Mesenchymal stem cell (in vitro differentiated cells and primary cell): ENCODE results near the gene DOCK11.
A peak's percentile ranks its signal among the peaks of the same experiment; 100 is the strongest.

Experiments used
- DNase-seq: peaks from one replicate; pipeline ENCODE4 v3.0.0-alpha.2; 2013
- H2AFZ ChIP-seq: one replicate; pipeline ENCODE4 v1.6.1; 2013; ENCODE audit warnings: low read depth, mild to moderate bottlenecking, control low read depth, inconsistent platforms, low read length, moderate library complexity
- H2AK5ac ChIP-seq: 2 replicates; pipeline ENCODE4 v1.6.1; 2013; ENCODE audit warnings: low read length, moderate library complexity, mild to moderate bottlenecking, inconsistent platforms; ENCODE audit not compliant: severe bottlenecking
- H2BK120ac ChIP-seq: one replicate; pipeline ENCODE4 v1.6.1; 2013; ENCODE audit warnings: low read depth, mild to moderate bottlenecking, inconsistent platforms, low read length, moderate library complexity
- H2BK12ac ChIP-seq, 2 experiments: one replicate each; pipeline ENCODE4 v1.6.1; 2013; ENCODE audit warnings: inconsistent platforms in 2 of 2, low read length in 2 of 2, mild to moderate bottlenecking in 2 of 2, moderate library complexity in 2 of 2, control low read depth in 1 of 2
- H2BK15ac ChIP-seq: one replicate; pipeline ENCODE4 v1.6.1; 2013; ENCODE audit warnings: mild to moderate bottlenecking, low read depth, inconsistent platforms; ENCODE audit not compliant: poor library complexity, severe bottlenecking
- H2BK5ac ChIP-seq: 2 replicates; pipeline ENCODE4 v1.6.1; 2013; ENCODE audit warnings: low read depth, mild to moderate bottlenecking, low read length, control low read depth, inconsistent platforms; ENCODE audit not compliant: poor library complexity, severe bottlenecking
- H3K14ac ChIP-seq, 2 experiments: one replicate each; pipeline ENCODE4 v1.6.1; 2013; ENCODE audit warnings: inconsistent platforms in 2 of 2, low read length in 2 of 2, control low read depth in 1 of 2, mild to moderate bottlenecking in 1 of 2, moderate library complexity in 1 of 2
- H3K18ac ChIP-seq, 2 experiments: one replicate each; pipeline ENCODE4 v1.6.1; 2013; ENCODE audit warnings: inconsistent platforms in 2 of 2, low read length in 2 of 2, control low read depth in 1 of 2, low read depth in 1 of 2, mild to moderate bottlenecking in 1 of 2
- H3K23ac ChIP-seq, 2 experiments: one replicate each; pipeline ENCODE4 v1.6.1; 2013; ENCODE audit warnings: inconsistent platforms in 2 of 2, low read length in 2 of 2, mild to moderate bottlenecking in 2 of 2, moderate library complexity in 2 of 2, control low read depth in 1 of 2
- H3K27ac ChIP-seq: 2 replicates; pipeline ENCODE4 v1.5.1; 2013; ENCODE audit warnings: mild to moderate bottlenecking, moderate library complexity, low read length, control low read depth, inconsistent platforms; ENCODE audit not compliant: poor library complexity, severe bottlenecking
- H3K27me3 ChIP-seq, 2 experiments: 2 replicates each; pipeline versions ENCODE4 v1.6.1 to v1.7.0; 2013; ENCODE audit warnings: low read length in 2 of 2, mild to moderate bottlenecking in 2 of 2, moderate library complexity in 2 of 2, control low read depth in 1 of 2, inconsistent platforms in 1 of 2; ENCODE audit not compliant: control insufficient read depth in 1 of 2, insufficient read depth in 1 of 2
- H3K36me3 ChIP-seq, 2 experiments: 2 replicates each; pipeline versions ENCODE4 v1.6.1 to v1.7.0; 2013; ENCODE audit warnings: low read length in 2 of 2, control low read depth in 1 of 2, inconsistent platforms in 1 of 2, low read depth in 1 of 2, mild to moderate bottlenecking in 1 of 2; ENCODE audit not compliant: insufficient read depth in 2 of 2, control insufficient read depth in 1 of 2
- H3K4ac ChIP-seq, 2 experiments: one replicate each; pipeline ENCODE4 v1.6.1; 2013; ENCODE audit warnings: inconsistent platforms in 2 of 2, low read length in 2 of 2, mild to moderate bottlenecking in 2 of 2, moderate library complexity in 2 of 2, control low read depth in 1 of 2, low read depth in 1 of 2
- H3K4me1 ChIP-seq: 2 replicates; pipeline ENCODE4 v1.6.1; 2013; ENCODE audit warnings: low read depth, low read length, control low read depth; ENCODE audit not compliant: control insufficient read depth, insufficient read depth
- H3K4me2 ChIP-seq: 2 replicates; pipeline ENCODE4 v1.6.1; 2013; ENCODE audit warnings: low read length, mild to moderate bottlenecking, inconsistent platforms; ENCODE audit not compliant: poor library complexity, severe bottlenecking
- H3K4me3 ChIP-seq, 2 experiments: 2 replicates each; pipeline versions ENCODE4 v1.5.1 to v1.7.0; 2013; ENCODE audit warnings: low read length in 2 of 2, mild to moderate bottlenecking in 2 of 2, control low read depth in 1 of 2, low read depth in 1 of 2; ENCODE audit not compliant: insufficient read depth in 1 of 2
- H3K79me1 ChIP-seq: replicated peaks from 2 replicates; pipeline ENCODE4 v1.6.1; 2013; ENCODE audit warnings: mild to moderate bottlenecking, control low read depth, low read length, inconsistent platforms; ENCODE audit not compliant: poor library complexity, severe bottlenecking
- H3K9ac ChIP-seq: 2 replicates; pipeline ENCODE4 v1.7.0; 2013; ENCODE audit warnings: mild to moderate bottlenecking, low read length, moderate library complexity
- H3K9me3 ChIP-seq: 2 replicates; pipeline ENCODE4 v1.7.0; 2013; ENCODE audit warnings: mild to moderate bottlenecking, low read length; ENCODE audit not compliant: control insufficient read depth
- H4K8ac ChIP-seq: one replicate; pipeline ENCODE4 v1.6.1; 2013; ENCODE audit warnings: inconsistent platforms, mild to moderate bottlenecking, low read length, moderate library complexity
- H4K91ac ChIP-seq: one replicate; pipeline ENCODE4 v1.6.1; 2013; ENCODE audit warnings: mild to moderate bottlenecking, low read length, inconsistent platforms
- WGBS: methylation state at CpG from one replicate; pipeline ENCODE4 v1.1.7; 2013; ENCODE audit warnings: mixed read lengths; 5-methylcytosine and 5-hydroxymethylcytosine counted together

The DOCK11 gene

DNA sequence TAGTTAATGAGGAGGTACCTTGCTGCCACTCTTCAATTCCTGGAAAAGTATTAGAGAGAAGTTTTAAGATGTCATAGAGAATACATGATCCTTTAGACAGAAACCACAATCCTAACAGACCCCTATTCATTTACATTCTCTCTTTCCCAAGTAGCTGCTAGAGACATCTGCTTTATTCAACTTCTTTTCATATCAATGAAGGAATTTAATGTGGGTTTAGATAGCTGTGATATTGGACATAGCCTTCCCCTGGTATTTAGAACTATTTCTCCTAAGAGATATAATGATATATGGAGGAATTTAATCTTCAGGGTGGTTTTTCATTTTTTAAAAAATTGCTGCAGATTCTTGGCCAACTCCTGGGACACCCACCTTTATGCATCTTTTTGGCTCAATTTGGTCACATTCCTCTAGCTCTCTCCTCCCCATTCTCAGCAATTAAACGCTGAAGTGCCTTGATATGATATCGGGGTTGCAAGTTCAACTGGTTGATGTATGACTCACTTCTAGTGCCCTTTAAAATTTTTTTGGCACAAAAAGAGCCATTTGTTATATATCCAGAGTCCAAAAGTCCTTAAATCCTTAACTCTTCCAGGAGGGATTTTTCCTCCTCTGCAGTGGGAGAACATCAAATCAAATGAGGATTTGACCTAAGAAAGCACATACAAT is 57.6 kb downstream of the DOCK11 start:
- Histone ChIP-seq H3K14ac (no peak overlapping the region), H3K36me3 (peaks cover 0 to 7% of the 10 kb centered on the region in 2 experiments), H2BK120ac (no peak overlapping the region), H2BK15ac (no peak overlapping the region), H2AK5ac (no peak overlapping the region), H4K8ac (no peak overlapping the region), H3K27ac (no peak overlapping the region), H3K4me2 (no peak overlapping the region), H4K91ac (no peak overlapping the region), H3K27me3 (no peaks in the 10 kb centered on the region), H3K18ac (no peak overlapping the region), H3K4me1 (no peaks in the 10 kb centered on the region), H3K9ac (peak overlapping the region; percentile 37), H2BK5ac (no peak overlapping the region), H3K23ac (no peak overlapping the region), H3K79me1 (no peaks in the 10 kb centered on the region), H3K9me3 (no peaks in the 10 kb centered on the region), H2AFZ (no peak overlapping the region), H3K4me3 (no peak overlapping the region), H3K4ac (no peak overlapping the region), H2BK12ac (no peak overlapping the region)
- no CpG with 5 or more reads among the region's 2 CpGs for WGBS
- no peak for DNase-seq

DNA sequence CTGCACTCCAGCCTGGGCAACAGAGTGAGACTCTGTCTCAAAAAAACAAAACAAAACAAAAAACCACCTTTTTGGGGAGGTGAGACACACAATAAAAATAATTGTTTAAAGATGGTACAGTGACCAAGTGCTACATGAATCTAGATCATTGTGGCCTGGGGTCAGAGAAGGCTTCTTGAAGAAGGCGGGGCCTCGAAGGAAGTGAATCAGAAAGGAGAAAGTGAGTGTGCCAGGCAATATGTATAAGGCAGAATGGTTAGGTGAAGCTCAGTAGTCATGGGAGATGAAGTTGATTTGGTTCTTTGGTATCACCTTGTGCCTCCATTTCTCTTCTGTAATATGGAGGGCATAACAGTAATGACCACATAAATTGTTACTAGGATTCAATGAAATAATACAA is 58.9 kb downstream of the DOCK11 start:
- no peak overlapping the region for H3K23ac ChIP-seq
- H2BK15ac ChIP-seq = no peak overlapping the region
- no peak overlapping the region for H4K91ac ChIP-seq
- H2AK5ac ChIP-seq = no peak overlapping the region
- H3K4me2 ChIP-seq = no peak overlapping the region
- WGBS = 97% methylated on average over 2 of the region's 2 CpGs
- H2AFZ ChIP-seq = no peak overlapping the region
- no peak overlapping the region for H2BK5ac ChIP-seq
- H3K18ac ChIP-seq = no peak overlapping the region
- H3K4me1 ChIP-seq = no peaks in the 10 kb centered on the region
- H4K8ac ChIP-seq = no peak overlapping the region
- H2BK120ac ChIP-seq = no peak overlapping the region
- H3K14ac ChIP-seq = no peak overlapping the region
- no peak overlapping the region for H3K4me3 ChIP-seq
- H3K4ac ChIP-seq = no peak overlapping the region
- no peaks in the 10 kb centered on the region for H3K9me3 ChIP-seq
- no peaks in the 10 kb centered on the region for H3K27me3 ChIP-seq
- peaks cover 0 to 2% of the 10 kb centered on the region in 2 experiments for H3K36me3 ChIP-seq
- no peak for DNase-seq
- no peak overlapping the region for H3K27ac ChIP-seq
- no peaks in the 10 kb centered on the region for H3K79me1 ChIP-seq
- H2BK12ac ChIP-seq = no peak overlapping the region
- H3K9ac ChIP-seq = no peak overlapping the region

DNA sequence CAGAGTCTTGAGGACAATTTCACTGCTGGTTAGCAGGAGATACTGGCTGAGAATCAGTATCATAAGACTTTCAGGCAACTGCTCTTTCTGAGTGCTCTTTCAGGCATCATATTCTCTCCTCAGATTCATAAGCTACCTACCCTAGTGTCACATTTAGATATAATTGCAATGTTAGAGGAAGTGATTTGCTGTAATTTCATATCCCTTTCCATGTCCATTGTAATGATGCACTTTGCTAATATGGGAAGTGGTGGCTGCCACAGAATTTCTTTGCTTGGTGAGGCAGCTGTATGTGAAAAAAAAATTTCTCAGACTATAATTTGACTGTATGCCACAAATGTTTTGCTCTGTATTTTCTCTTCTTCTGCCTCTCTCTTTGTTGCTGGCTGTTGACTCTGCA is 63.3 kb downstream of the DOCK11 start:
- Histone ChIP-seq H3K18ac (no peak overlapping the region), H3K4me2 (no peak overlapping the region), H2BK120ac (no peak overlapping the region), H3K4ac (no peak overlapping the region), H3K9ac (no peak overlapping the region), H3K23ac (no peak overlapping the region), H2AFZ (no peak overlapping the region), H3K27me3 (no peaks in the 10 kb centered on the region), H3K36me3 (peaks cover 0 to 13% of the 10 kb centered on the region in 2 experiments), H3K4me3 (no peak overlapping the region), H3K27ac (no peak overlapping the region), H3K4me1 (no peaks in the 10 kb centered on the region), H3K79me1 (no peaks in the 10 kb centered on the region), H4K8ac (no peak overlapping the region), H2BK12ac (no peak overlapping the region), H2AK5ac (no peak overlapping the region), H2BK15ac (no peak overlapping the region), H3K9me3 (no peaks in the 10 kb centered on the region), H4K91ac (no peak overlapping the region), H2BK5ac (no peak overlapping the region), H3K14ac (no peak overlapping the region)
- no peak for DNase-seq

DNA sequence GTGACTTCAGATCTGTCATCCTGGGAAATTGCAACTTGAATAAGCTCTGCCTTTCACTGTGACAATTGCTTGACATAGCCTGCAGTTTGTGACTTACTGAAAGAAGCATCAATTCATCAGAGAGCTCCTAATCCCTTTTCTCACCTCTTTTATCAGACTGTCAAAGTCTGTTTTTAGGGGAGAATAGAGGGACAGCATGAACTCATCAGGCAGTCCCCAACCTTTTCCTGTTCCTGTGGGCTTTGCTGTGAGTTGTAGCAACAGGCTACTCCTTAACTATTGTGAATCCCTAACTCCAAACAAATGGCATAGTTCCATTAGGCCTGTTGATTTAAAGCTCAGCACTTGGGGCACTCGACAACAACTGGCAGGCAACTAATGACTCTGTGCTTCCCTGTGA is 64.9 kb downstream of the DOCK11 start:
- Histone ChIP-seq H4K91ac (no peak overlapping the region), H2AK5ac (no peak overlapping the region), H3K23ac (no peak overlapping the region), H2BK5ac (no peak overlapping the region), H3K27me3 (no peaks in the 10 kb centered on the region), H3K9me3 (no peaks in the 10 kb centered on the region), H2BK15ac (no peak overlapping the region), H2BK12ac (no peak overlapping the region), H3K36me3 (peaks cover 0 to 16% of the 10 kb centered on the region in 2 experiments), H2AFZ (no peak overlapping the region), H3K79me1 (no peaks in the 10 kb centered on the region), H3K4me1 (no peaks in the 10 kb centered on the region), H3K9ac (no peak overlapping the region), H2BK120ac (no peak overlapping the region), H3K4me3 (no peak overlapping the region), H3K4ac (no peak overlapping the region), H3K4me2 (no peak overlapping the region), H3K18ac (no peak overlapping the region), H3K27ac (no peak overlapping the region), H3K14ac (no peak overlapping the region), H4K8ac (no peak overlapping the region)
- WGBS = 8% methylated on average over 1 of the region's 1 CpG
- DNase-seq = no peak
